Thymus (tissue), 11 donors: ENCODE data around the gene CROCC2. TPM values are rescaled to one million over a fixed set of nuclear protein-coding genes. Genes with fewer than 3 reads are reported as not detected.

Experiments used
- DNase-seq, 9 donors: peaks; one replicate each; pipeline ENCODE4 v3.0.0-alpha.2; 2013; ENCODE audit warnings: low spot score in 9 of 9, low read depth in 6 of 9, missing footprints in 1 of 9
- H3K27ac ChIP-seq, 2 donors: one replicate each; pipeline ENCODE4 v1.5.1; 2013; ENCODE audit warnings: control low read depth in 1 of 2, low read depth in 1 of 2, low read length in 1 of 2, mild to moderate bottlenecking in 1 of 2, moderate library complexity in 1 of 2
- H3K27me3 ChIP-seq, 2 donors: one replicate each; pipeline ENCODE4 v1.5.1; 2013; ENCODE audit warnings: low read length in 1 of 2; ENCODE audit not compliant: control insufficient read depth in 2 of 2, insufficient read depth in 1 of 2
- H3K36me3 ChIP-seq, 2 donors: one replicate each; pipeline ENCODE4 v1.5.1; 2013; ENCODE audit warnings: low read length in 1 of 2, mild to moderate bottlenecking in 1 of 2, moderate library complexity in 1 of 2; ENCODE audit not compliant: control insufficient read depth in 2 of 2, insufficient read depth in 2 of 2
- H3K4me1 ChIP-seq, 2 donors: one replicate each; pipeline ENCODE4 v1.5.1; 2013; ENCODE audit warnings: low read length in 2 of 2; ENCODE audit not compliant: control insufficient read depth in 2 of 2, insufficient read depth in 2 of 2
- H3K4me3 ChIP-seq, 2 donors: one replicate each; pipeline ENCODE4 v1.5.1; 2013; ENCODE audit warnings: low read length in 2 of 2, control low read depth in 1 of 2, mild to moderate bottlenecking in 1 of 2
- H3K9me3 ChIP-seq, 2 donors: one replicate each; pipeline ENCODE4 v1.5.1; 2013; ENCODE audit warnings: low read length in 1 of 2, mild to moderate bottlenecking in 1 of 2; ENCODE audit not compliant: control insufficient read depth in 2 of 2, insufficient read depth in 1 of 2
- WGBS: extraction: QIAGEN DNeasy Blood & Tissue Kit; methylation state at CpG from one replicate; pipeline ENCODE4 v1.1.7; 2013; 5-methylcytosine and 5-hydroxymethylcytosine counted together
- polyA plus RNA-seq: library from polyadenylated mRNA; stranded (reverse); fragments of 200-250 nt; gene quantifications from one replicate; pipeline ENCODE4 v1.2.3, GENCODE V29; 2013
- total RNA-seq: library from RNA; stranded (reverse); fragments of 120-200 nt; gene quantifications from one replicate; pipeline ENCODE4 v1.2.4, GENCODE V29; 2013
- donor health status: healthy.

Gene CROCC2
- total and polyA plus RNA-seq, 2 donors: 0.02 TPM; not detected in 1

- H3K36me3 ChIP-seq: no peaks in the 10 kb centered on the region
- peak in 1 of 9 donors; percentile 58 for DNase-seq
- peak overlapping the region in 1 of 2 donors; percentile 90 for H3K27ac ChIP-seq
- peaks cover 0 to 16% of the 10 kb centered on the region in 2 donors for H3K9me3 ChIP-seq
- WGBS: 84% methylated on average over 17 of the region's 17 CpGs
- peaks cover 0 to 32% of the 10 kb centered on the region in 2 donors for H3K27me3 ChIP-seq
- no peak overlapping the region for H3K4me3 ChIP-seq
- H3K4me1 ChIP-seq: peaks cover 27 to 55% of the 10 kb centered on the region in 2 donors
Measured at GRCh38 chr2:241033336-241033987, 127.3 kb downstream of the CROCC2 start.

GRCh38 chr2:241033994-241034393, 127.9 kb downstream of the CROCC2 start:
- peaks cover 0 to 14% of the 10 kb centered on the region in 2 donors for H3K9me3 ChIP-seq
- H3K4me1 ChIP-seq: peaks cover 27 to 60% of the 10 kb centered on the region in 2 donors
- no peak overlapping the region for H3K4me3 ChIP-seq
- H3K27me3 ChIP-seq: peaks cover 0 to 36% of the 10 kb centered on the region in 2 donors
- H3K27ac ChIP-seq: peak overlapping the region in 1 of 2 donors; percentile 90
- 96% methylated on average over 7 of the region's 7 CpGs for WGBS
- DNase-seq: no peak
- H3K36me3 ChIP-seq: no peaks in the 10 kb centered on the region

GRCh38 chr2:241034490-241035141, 128.5 kb downstream of the CROCC2 start:
- H3K27me3 ChIP-seq: peaks cover 0 to 36% of the 10 kb centered on the region in 2 donors
- H3K36me3 ChIP-seq: no peaks in the 10 kb centered on the region
- no peak for DNase-seq
- H3K4me1 ChIP-seq: peaks cover 27 to 63% of the 10 kb centered on the region in 2 donors
- peak overlapping the region in 1 of 2 donors; percentile 21 for H3K4me3 ChIP-seq
- peak overlapping the region; percentile 54 to 90 for H3K27ac ChIP-seq
- H3K9me3 ChIP-seq: peaks cover 0 to 7% of the 10 kb centered on the region in 2 donors
- 93% methylated on average over 22 of the region's 22 CpGs for WGBS

GRCh38 chr2:241035142-241035817, 129.1 kb downstream of the CROCC2 start:
- H3K27ac ChIP-seq: peak overlapping the region; percentile 77 to 90
- peaks cover 0 to 3% of the 10 kb centered on the region in 2 donors for H3K9me3 ChIP-seq
- peak; percentile 50 to 96 (median 89) for DNase-seq
- peaks cover 27 to 70% of the 10 kb centered on the region in 2 donors for H3K4me1 ChIP-seq
- no peaks in the 10 kb centered on the region for H3K36me3 ChIP-seq
- WGBS: 61% methylated on average over 31 of the region's 31 CpGs
- peaks cover 0 to 36% of the 10 kb centered on the region in 2 donors for H3K27me3 ChIP-seq
- H3K4me3 ChIP-seq: peak overlapping the region; percentile 21 to 24

DNA sequence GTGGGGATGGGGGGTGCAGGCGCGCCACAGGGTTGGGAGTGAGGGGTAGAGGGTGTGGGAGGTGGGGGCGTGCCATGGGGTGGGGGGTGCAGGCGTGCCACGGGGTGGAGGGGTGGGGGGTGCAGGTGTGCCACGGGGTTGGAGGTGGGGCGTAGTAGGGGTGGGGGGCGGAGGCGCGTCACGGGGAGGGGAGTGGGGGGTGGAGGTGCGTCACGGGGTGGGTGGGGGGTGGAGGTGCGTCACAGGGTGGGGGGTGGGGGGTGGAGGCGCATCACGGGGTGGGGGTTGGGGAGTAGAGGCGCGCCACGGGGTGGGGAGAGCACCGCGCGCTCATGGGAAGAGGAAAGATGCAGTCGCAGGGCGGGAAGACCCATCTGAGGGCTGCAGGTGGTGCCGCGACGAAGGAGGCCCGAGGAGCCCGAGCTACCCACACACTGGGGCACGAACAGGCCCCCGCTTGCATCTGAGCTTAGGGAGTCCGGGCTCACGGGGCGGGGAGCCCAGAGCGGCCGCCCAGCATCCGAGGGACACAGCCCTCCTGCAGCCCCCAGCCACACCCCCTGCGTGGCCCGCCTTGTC, 129.8 kb downstream of the CROCC2 start:
- 10% methylated on average over 37 of the region's 39 CpGs for WGBS
- Histone ChIP-seq H3K27me3 (peaks cover 0 to 37% of the 10 kb centered on the region in 2 donors), H3K4me3 (peak overlapping the region; percentile 51 to 57), H3K4me1 (peaks cover 27 to 74% of the 10 kb centered on the region in 2 donors), H3K36me3 (no peaks in the 10 kb centered on the region), H3K9me3 (no peaks in the 10 kb centered on the region), H3K27ac (peak overlapping the region; percentile 74 to 99)
- DNase-seq: peak in 7 of 9 donors; percentile 52 to 89 (median 75)

DNA sequence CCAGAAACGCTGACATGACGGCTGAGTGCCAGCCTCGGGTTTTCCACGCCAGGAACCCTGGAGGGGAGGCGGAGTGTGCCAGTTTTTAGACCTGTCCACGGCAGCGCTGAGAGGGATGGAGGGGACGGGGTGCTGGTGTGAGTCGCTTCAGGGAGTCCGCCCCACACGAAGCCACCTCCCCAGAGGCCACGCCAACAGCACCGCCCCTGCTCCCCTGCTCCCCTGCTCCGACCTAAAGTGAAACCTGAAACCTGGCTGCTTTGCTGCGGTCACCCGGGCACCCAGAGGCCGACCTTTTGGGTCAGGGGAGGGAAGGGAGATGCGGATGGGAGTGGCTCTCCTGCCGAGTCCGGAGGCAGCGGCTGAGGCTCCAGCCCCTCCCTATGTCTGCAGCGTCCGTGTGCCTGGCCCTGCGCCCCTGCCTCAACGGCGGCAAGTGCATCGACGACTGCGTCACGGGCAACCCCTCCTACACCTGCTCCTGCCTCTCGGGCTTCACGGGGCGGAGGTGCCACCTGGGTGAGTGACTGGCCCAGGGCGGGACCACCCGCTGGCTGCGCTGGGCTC, 130.3 kb downstream of the CROCC2 start:
- no peaks in the 10 kb centered on the region for H3K9me3 ChIP-seq
- peak in 6 of 9 donors; percentile 50 to 77 (median 56) for DNase-seq
- WGBS: 26% methylated on average over 36 of the region's 36 CpGs
- peaks cover 0 to 37% of the 10 kb centered on the region in 2 donors for H3K27me3 ChIP-seq
- peak overlapping the region; percentile 74 to 99 for H3K27ac ChIP-seq
- H3K4me1 ChIP-seq: peaks cover 27 to 76% of the 10 kb centered on the region in 2 donors
- peak overlapping the region; percentile 51 to 57 for H3K4me3 ChIP-seq
- no peaks in the 10 kb centered on the region for H3K36me3 ChIP-seq

GRCh38 chr2:241036964-241037421, 130.9 kb downstream of the CROCC2 start:
- WGBS: 88% methylated on average over 18 of the region's 18 CpGs
- Histone ChIP-seq H3K4me3 (peak overlapping the region; percentile 51 to 57), H3K9me3 (no peaks in the 10 kb centered on the region), H3K27me3 (peaks cover 0 to 37% of the 10 kb centered on the region in 2 donors), H3K27ac (peak overlapping the region; percentile 71 to 99), H3K36me3 (no peaks in the 10 kb centered on the region), H3K4me1 (peaks cover 29 to 78% of the 10 kb centered on the region in 2 donors)
- peak in 3 of 9 donors; percentile 31 to 70 (median 37) for DNase-seq

DNA sequence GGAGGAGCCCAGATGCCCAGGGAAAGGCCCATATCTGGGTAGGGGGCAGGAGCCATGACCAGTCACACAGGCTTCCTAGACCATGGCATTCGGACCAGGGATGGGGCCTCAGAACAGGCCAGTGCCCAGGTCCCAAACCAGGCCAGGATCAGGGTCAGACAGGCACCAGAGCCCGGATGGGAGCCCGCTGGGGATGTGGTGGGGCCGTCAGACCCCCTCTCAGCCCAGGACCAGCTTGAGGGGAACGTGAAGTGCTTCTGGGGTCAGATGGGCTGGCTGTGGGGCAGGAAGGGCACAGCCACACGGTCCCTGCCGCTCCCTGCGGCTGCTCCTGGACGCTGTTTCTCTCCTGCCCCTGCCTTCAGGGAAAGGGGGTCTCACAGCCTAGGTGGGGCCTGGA, 131.4 kb downstream of the CROCC2 start:
- 97% methylated on average over 9 of the region's 9 CpGs for WGBS
- Histone ChIP-seq H3K36me3 (no peaks in the 10 kb centered on the region), H3K27me3 (peaks cover 0 to 37% of the 10 kb centered on the region in 2 donors), H3K9me3 (no peaks in the 10 kb centered on the region), H3K4me1 (peaks cover 30 to 78% of the 10 kb centered on the region in 2 donors), H3K27ac (peak overlapping the region in 1 of 2 donors; percentile 99), H3K4me3 (peak overlapping the region; percentile 51 to 57)
- no peak for DNase-seq
